Sigmoid colon (tissue), 7 donors: Measurements from ENCODE around the gene AP2A2. TPM values are rescaled to one million over a fixed set of nuclear protein-coding genes. Genes with fewer than 3 reads are reported as not detected.

Source experiments
- DNase-seq: peaks from one replicate; pipeline ENCODE4 v3.0.0-alpha.2; 2019
- H3K27ac ChIP-seq, 4 donors: fragments of 200-600 bp; sonication (generic); one replicate each; pipeline ENCODE4 v1.5.1; 2016 to 2019; ENCODE audit warnings: mild to moderate bottlenecking in 1 of 4
- H3K27me3 ChIP-seq, 3 donors: fragments of 200-600 bp; sonication (generic); one replicate each; pipeline ENCODE4 v1.5.1; 2019; ENCODE audit warnings: mild to moderate bottlenecking in 1 of 3
- H3K36me3 ChIP-seq, 4 donors: fragments of 200-600 bp; sonication (generic); one replicate each; pipeline ENCODE4 v1.5.1; 2016 to 2019
- H3K4me1 ChIP-seq, 4 donors: fragments of 200-600 bp; sonication (generic); one replicate each; pipeline ENCODE4 v1.5.1; 2017 to 2019
- H3K4me3 ChIP-seq, 4 donors: fragments of 200-600 bp; sonication (generic); one replicate each; pipeline ENCODE4 v1.5.1; 2017 to 2019; ENCODE audit warnings: mild to moderate bottlenecking in 2 of 4, moderate library complexity in 1 of 4
- H3K9me3 ChIP-seq, 4 donors: fragments of 200-600 bp in 3 of 4; sonication (generic) in 3 of 4; one replicate each; pipeline versions ENCODE4 v1.5.1 to v1.6.1; 2013 to 2019
- EP300 ChIP-seq, 4 donors: sonication (generic); formaldehyde crosslinking; IDR thresholded peaks; one replicate each; pipeline ENCODE4 v1.6.1; 2017; ENCODE audit warnings: antibody characterized with exemption in 4 of 4
- POLR2A ChIP-seq, 2 donors: fragments of 450-650 bp; IDR thresholded peaks; one replicate each; pipeline ENCODE4 v1.6.1; 2016; ENCODE audit warnings: antibody characterized with exemption in 2 of 2, mild to moderate bottlenecking in 2 of 2, moderate library complexity in 2 of 2
- POLR2AphosphoS5 ChIP-seq, 4 donors: sonication (generic); formaldehyde crosslinking; IDR thresholded peaks; one replicate each; pipeline ENCODE4 v1.6.1; 2017; ENCODE audit warnings: antibody characterized with exemption in 4 of 4
- WGBS, 2 donors: extraction: QIAGEN DNeasy Blood & Tissue Kit; methylation state at CpG; one replicate each; pipeline ENCODE4 v1.1.7; 2013; 5-methylcytosine and 5-hydroxymethylcytosine counted together
- intact Hi-C: fragments of 100-400 bp; cut with DNase I; formaldehyde crosslinking; loops from one replicate; pipeline ENCODE4 v1.15.1; 2023
- polyA plus RNA-seq, 3 donors: library from polyadenylated mRNA; stranded (reverse); fragments of 200-250 nt; gene quantifications; one replicate each; pipeline ENCODE4 v1.2.3, GENCODE V29; 2013
- total RNA-seq, 4 donors: library from RNA; depleted of rRNA; stranded (reverse); fragments of >200 nt; gene quantifications; one replicate each; pipeline ENCODE4 v1.1.0, GENCODE V29; 2016
- TF ChIP-seq, protein P1 (sequence below), 4 experiments: fragments of 450-650 bp in 3 of 4; fragments of 200-600 bp in 1 of 4; IDR thresholded peaks; one replicate each; pipeline ENCODE4 v1.5.1; 2016 to 2019; ENCODE audit warnings: antibody characterized with exemption in 4 of 4, mild to moderate bottlenecking in 3 of 4, moderate library complexity in 2 of 4
- donor health status: healthy with polysubstance abuse.
- donor health status: Bipolar disorder and iron deficiency.
- donor health status: healthy.

The AP2A2 gene
- total and polyA plus RNA-seq, 7 donors = 21.0 to 78.4 (median 47.0) TPM

DNA sequence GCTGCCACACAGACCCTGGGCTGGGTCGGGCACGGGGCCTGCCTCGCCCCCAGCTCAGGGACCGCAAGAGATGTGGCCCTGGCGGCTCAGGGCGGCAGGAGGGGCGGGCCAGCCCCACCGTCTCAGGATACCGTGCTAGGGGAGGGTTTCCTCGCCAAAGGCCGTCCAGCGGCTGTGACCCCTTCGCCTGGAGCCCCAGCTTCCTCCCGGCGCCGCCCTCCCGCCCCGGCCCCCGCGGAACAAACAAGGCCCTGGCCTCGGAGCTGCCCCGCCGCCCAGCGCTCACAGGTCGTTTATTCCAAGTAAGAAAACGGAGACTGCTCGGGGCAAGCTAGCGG, 543 bp upstream of the AP2A2 start:
- peaks cover 0 to 5% (median 2%) of the 10 kb centered on the region in 4 donors for H3K36me3 ChIP-seq
- TF ChIP-seq POLR2AphosphoS5 (IDR thresholded peaks at IDR 0.05) (no peak), POLR2A (IDR thresholded peaks at IDR 0.05) (no peak), EP300 (IDR thresholded peaks at IDR 0.05) (no peak)
- TF ChIP-seq, protein P1, sequence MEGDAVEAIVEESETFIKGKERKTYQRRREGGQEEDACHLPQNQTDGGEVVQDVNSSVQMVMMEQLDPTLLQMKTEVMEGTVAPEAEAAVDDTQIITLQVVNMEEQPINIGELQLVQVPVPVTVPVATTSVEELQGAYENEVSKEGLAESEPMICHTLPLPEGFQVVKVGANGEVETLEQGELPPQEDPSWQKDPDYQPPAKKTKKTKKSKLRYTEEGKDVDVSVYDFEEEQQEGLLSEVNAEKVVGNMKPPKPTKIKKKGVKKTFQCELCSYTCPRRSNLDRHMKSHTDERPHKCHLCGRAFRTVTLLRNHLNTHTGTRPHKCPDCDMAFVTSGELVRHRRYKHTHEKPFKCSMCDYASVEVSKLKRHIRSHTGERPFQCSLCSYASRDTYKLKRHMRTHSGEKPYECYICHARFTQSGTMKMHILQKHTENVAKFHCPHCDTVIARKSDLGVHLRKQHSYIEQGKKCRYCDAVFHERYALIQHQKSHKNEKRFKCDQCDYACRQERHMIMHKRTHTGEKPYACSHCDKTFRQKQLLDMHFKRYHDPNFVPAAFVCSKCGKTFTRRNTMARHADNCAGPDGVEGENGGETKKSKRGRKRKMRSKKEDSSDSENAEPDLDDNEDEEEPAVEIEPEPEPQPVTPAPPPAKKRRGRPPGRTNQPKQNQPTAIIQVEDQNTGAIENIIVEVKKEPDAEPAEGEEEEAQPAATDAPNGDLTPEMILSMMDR (IDR thresholded peaks at IDR 0.05) = no peak
- H3K27ac ChIP-seq = peak overlapping the region; percentile 94 to 95 (median 95)
- intact Hi-C loops = loop anchor here (2.0 to 5.0 kb wide), 2 partner anchors 14 to 78 kb away; partner anchors contain the start of gene CHID1
- peak overlapping the region; percentile 29 to 96 (median 86) for H3K4me3 ChIP-seq
- DNase-seq = no peak
- H3K27me3 ChIP-seq = no peaks in the 10 kb centered on the region
- 61 to 69% methylated on average over 28 of the region's 28 CpGs for WGBS, 2 donors
- H3K9me3 ChIP-seq = no peaks in the 10 kb centered on the region
- H3K4me1 ChIP-seq = peaks cover 0 to 40% (median 25%) of the 10 kb centered on the region in 4 donors

DNA sequence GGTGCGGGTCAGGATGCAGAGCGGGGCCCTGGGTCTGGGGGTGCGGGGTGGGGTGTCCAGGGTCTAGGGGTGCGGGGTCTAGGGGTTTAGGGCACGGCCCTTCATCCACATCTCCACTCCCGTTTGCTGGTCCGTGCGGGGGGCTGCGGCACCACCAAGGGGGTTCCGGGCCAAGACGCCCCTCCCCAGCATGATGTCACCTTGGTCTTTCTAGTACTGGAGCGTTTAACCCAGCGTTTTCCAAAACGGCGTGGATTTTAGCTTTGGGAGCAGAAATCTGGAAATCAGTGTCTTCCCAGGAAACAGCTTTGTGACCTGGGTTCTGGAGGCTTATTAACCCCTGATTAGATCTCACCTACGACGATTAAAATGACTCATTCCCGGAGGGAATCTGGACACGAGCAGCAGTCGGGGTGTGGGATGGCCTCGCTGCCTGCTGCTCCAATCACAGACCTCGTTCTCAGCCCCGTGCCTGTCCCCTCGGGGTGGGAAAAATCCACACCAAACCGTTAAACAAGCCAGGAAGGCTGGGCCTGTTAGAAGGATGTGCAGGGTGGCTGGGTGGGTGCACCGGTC, 759 bp downstream of the AP2A2 start:
- H3K27me3 ChIP-seq = no peaks in the 10 kb centered on the region
- peaks cover 0 to 5% (median 2%) of the 10 kb centered on the region in 4 donors for H3K36me3 ChIP-seq
- H3K4me1 ChIP-seq = peaks cover 0 to 51% (median 31%) of the 10 kb centered on the region in 4 donors
- intact Hi-C loops = loop anchor here (5.0 kb wide), 1 partner anchor 79 kb away; no protein-coding TSS in a partner anchor
- no peak for DNase-seq
- peak in 2 of 4 donors; percentile 43 to 50 for TF ChIP-seq POLR2AphosphoS5 (IDR thresholded peaks at IDR 0.05)
- TF ChIP-seq, protein P1 (IDR thresholded peaks at IDR 0.05) = no peak
- peak overlapping the region; percentile 94 to 95 (median 95) for H3K27ac ChIP-seq
- H3K9me3 ChIP-seq = no peaks in the 10 kb centered on the region
- H3K4me3 ChIP-seq = peak overlapping the region; percentile 84 to 96 (median 90)
- WGBS, 2 donors = 3 to 10% methylated on average over 26 of the region's 26 CpGs

DNA sequence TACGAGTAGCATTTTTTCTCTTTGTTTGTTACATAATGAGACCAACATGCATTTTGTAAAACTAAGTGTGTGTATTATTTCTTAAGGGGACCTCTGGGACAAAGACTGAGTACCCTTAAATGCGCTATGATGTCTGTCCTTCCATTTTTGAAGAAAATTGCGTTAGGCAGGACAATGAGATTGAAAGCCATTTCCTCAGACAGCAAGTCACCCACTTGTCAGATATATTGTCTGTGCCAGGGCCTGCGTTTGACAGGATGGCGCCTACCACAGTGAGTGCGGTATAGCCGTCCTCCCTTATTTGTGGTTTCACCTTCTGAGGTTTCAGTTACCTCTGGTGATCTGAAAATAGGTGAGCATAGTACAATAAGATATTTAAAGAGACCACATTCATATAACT, 2.2 kb downstream of the AP2A2 start:
- no peaks in the 10 kb centered on the region for H3K9me3 ChIP-seq
- peaks cover 0 to 61% (median 38%) of the 10 kb centered on the region in 4 donors for H3K4me1 ChIP-seq
- peaks cover 0 to 5% (median 2%) of the 10 kb centered on the region in 4 donors for H3K36me3 ChIP-seq
- no peak overlapping the region for H3K27ac ChIP-seq
- intact Hi-C loops = loop anchor here (5.0 kb wide), 1 partner anchor 81 kb away; no protein-coding TSS in a partner anchor
- WGBS, 2 donors = 20 to 29% methylated on average over 7 of the region's 7 CpGs
- H3K27me3 ChIP-seq = no peaks in the 10 kb centered on the region
- H3K4me3 ChIP-seq = no peak overlapping the region
- TF ChIP-seq POLR2AphosphoS5 (IDR thresholded peaks at IDR 0.05) (no peak), EP300 (IDR thresholded peaks at IDR 0.05) (no peak), POLR2A (IDR thresholded peaks at IDR 0.05) (no peak)
- TF ChIP-seq, protein P1 (IDR thresholded peaks at IDR 0.05) = no peak
- DNase-seq = no peak

DNA sequence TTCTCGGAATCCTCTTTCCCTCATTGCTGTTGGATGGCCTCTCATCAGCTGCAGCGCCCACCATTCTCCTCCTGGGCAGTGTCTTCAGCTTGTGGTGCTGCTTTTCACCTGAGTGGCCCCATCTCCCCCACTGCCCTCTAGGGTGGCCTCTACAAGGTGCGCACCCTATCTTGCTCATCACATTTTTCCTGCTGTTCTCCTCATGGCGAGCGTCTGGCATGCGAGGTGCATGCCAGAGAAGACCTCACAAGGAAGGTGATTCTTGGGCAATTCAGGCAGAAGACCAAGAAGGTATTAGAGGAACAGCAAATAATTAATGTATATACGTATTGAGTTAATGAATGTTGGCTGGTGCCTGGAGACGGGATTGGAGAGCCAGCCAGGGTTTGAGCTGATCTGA, 3.1 kb downstream of the AP2A2 start:
- Histone ChIP-seq H3K36me3 (peaks cover 0 to 5% (median 2%) of the 10 kb centered on the region in 4 donors), H3K4me3 (no peak overlapping the region), H3K27me3 (no peaks in the 10 kb centered on the region), H3K9me3 (no peaks in the 10 kb centered on the region), H3K27ac (peak overlapping the region in 1 of 4 donors; percentile 2), H3K4me1 (peaks cover 0 to 71% (median 46%) of the 10 kb centered on the region in 4 donors)
- TF ChIP-seq POLR2AphosphoS5 (IDR thresholded peaks at IDR 0.05) (no peak), POLR2A (IDR thresholded peaks at IDR 0.05) (no peak), EP300 (IDR thresholded peaks at IDR 0.05) (no peak)
- TF ChIP-seq, protein P1 (IDR thresholded peaks at IDR 0.05) = no peak
- WGBS, 2 donors = 77 to 78% methylated on average over 8 of the region's 8 CpGs
- no peak for DNase-seq
- intact Hi-C loops = loop anchor here (5.0 kb wide), 1 partner anchor 81 kb away; no protein-coding TSS in a partner anchor
